Measurements from ENCODE around the gene PDIA3.
"Not testable (repeated sequence)": the region's sequence is repeated elsewhere in the genome, so short reads cannot be mapped to it uniquely, and the experiment has no call there.

The PDIA3 gene

DNA sequence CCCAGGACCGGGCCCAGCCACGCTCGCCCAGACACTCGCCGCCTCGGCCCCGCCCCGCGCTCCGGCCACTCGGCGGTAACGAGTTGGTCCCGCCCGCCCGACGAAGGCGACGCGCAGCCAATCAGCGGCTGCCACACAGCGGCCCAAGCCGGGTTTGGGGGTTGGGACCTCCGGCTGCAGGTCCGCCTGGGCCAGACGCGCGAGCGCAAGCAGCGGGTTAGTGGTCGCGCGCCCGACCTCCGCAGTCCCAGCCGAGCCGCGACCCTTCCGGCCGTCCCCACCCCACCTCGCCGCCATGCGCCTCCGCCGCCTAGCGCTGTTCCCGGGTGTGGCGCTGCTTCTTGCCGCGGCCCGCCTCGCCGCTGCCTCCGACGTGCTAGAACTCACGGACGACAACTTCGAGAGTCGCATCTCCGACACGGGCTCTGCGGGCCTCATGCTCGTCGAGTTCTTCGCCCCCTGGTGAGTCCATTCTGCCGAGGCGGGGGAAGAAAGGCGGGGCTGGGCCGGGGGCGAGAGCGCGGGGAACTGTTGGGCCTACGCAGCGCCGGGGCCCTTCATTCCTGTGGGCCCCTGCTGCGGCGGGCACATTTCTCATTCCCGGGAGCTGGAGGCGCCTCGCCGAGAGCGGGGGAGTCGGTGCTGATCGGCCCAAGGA lies at the start of gene PDIA3:
TSS of gene PDIA3 (plus strand) at position 194 of the 658 bp plus-strand sequence. CDS start at position 296, 102 bp downstream.
- peak; percentile 89 for DNase-seq

DNA sequence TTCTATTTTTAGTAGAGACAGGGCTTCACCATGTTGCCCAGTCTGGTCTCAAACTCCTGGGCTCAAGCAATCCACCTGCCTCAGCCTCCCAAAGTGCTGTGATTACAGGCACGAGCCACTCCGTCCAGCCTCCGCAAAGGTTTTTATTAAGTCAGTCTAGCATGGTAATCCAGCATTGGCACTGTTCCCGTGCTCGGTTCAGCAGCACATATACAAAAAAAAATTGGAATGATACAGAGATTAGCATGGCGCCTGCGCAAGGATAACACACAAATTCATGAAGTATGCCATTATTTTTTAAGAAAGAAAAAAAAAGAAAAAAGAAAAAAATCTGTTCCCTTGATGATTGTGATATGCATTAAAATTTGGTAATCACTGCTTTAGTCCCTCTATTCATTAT lies 44.1 kb upstream of the PDIA3 start:
- no peak for DNase-seq

DNA sequence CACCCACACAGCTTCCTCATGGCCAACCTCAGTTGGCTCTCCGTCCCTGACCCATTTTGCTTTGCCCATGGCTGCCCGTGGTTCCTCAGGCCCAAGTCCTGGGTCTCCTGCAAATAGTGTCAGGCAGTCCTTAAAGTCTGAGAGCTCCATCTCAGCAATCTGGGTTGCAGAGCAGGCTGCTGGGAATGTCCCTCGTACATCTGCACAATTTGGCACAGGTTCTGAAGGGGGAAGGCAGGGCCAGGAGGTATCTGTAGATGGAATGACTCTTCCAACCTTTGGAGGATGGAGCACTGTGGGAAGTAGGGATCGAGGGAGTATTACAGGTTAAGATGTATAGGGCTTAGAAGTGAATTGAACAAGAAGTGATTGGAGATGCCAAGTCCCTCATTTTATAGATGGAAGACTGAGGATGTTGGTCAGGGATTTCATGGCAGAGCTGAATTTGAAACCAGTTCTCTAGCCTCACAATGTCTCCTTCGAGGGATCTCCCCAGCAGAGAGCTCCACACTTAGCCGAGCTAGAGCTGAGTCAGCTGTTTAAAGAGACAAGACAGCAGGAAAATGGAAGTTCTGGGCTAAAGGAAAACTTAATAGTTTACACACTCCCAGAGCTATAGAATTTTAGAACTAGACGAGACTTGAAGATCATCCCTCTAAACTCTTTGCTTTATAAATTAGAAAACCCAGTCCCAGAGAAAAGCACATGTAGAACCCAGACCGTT lies 43.4 kb upstream of the PDIA3 start:
- DNase-seq = no peak

DNA sequence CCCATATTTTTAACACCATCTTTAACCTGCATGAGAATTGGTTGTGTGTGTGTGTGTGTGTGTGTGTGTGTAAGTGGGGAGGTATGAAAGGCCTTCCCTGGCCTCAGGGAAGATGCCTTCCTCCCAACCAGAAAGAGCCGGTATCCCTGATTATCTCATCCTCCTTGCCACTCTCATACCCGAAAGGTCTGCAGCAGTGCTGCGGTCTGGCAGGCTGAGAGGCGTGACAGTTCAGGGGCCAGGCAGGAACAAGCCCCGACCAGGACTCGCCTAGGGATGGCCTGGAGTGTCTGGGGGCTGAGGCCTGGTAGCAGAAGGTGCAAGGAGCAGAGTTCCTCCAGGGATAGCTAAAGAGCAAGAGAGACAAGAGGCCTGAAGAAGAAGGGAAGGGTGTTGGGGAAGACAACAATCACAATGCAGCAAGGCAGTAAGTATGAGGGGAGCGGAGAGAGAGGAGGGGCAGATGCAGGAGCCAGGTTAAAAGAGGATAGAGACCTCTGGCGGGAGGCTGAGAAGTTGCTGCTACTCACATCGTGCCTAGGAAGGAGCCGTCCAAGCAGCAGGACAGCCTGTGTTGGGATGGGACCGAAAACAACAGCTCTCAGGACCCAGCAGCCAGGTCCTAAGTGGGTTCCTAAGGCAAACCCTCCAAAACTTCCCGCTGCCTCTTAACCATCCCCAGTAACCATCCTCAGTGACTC lies 35.7 kb upstream of the PDIA3 start:
- DNase-seq = not testable (repeated sequence)

DNA sequence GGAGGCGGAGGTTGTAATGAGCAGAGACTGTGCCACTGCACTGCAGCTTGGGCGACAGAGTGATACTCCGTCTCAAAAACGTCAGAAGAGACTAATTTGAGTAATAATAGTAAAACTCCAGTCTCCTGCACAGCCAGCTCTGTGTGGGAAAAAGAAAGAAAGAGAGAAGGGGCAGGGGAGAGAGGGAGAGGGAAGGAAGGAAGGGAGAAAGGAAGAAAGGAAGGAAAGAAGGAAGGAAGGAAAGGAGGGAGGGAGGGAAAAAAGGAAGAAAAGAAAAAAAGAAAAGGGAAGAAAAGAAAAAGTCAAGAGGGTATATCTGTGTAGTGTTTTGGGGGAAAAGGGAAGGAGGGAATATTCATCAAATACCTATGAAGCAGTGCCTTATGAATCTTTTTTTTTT lies 23.1 kb upstream of the PDIA3 start:
- no peak for DNase-seq

DNA sequence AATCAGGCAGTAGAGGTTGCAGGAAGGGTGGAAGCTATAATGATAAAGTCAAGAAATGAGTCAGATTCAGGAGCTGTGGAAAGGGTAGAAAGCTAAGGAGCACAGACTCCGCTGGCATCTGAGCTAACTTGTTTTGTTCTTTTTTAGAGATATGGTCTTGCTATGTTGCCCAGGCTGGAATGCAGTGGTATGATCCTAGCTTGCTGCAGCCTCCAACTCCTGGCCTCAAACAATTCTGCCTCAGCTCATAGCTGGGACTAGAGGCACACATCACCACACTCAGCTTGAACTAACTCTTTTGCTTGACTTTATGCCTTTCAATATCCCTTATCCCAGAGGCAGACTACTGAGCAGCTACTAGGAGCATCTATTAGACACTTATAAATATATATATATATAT lies 19.9 kb upstream of the PDIA3 start:
- DNase-seq = not testable (repeated sequence)

DNA sequence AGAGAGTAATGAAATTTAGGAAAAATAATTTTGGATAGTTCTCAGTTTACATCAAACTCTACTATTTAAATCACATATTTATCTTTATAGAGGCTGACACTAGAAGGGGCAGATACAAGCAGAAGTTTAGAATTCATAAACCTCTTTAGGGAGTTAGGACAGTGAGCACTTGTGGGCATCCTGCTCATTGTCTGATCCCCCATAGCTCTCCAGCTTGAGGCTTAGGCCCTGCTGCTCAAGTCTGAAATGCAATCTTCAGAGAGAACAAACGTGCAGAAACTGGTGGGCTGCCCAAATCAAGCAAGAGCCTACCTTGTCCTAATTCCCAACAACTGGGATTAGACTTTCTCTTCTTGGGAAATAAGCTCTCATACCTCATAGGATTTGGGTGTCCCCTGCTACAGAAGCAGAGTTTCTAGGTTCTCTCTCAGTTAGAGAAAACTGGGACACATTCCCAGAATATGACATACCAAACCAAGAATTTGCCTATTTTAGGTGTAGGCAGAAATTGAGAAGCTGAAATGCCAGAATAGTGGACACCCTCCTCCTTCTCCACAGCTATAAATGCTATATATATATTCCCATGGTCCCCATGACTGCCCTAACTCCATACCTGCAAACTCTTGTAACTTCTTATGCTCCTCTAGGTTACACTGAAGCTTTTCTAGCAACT lies 18.0 kb upstream of the PDIA3 start:
- DNase-seq = not testable (repeated sequence)

DNA sequence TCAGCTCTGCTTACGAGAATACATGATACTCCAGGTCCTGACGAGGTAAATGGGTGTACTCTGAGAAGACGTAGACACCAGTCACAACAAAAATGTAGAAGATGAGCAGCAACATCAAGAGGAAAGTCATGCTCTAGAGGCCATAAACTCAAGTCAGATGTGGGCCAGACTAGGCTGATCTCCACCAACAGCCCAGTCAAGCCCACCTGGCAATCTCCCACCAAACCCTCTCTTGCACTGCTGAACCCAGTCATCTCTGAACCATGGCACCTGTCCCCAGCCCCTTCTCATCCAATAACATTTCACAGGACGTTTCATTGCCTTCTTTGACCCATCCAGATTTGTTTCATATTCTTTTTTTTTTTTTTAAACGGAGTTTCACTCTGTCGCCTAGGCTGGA lies 10.8 kb upstream of the PDIA3 start:
- no peak for DNase-seq

DNA sequence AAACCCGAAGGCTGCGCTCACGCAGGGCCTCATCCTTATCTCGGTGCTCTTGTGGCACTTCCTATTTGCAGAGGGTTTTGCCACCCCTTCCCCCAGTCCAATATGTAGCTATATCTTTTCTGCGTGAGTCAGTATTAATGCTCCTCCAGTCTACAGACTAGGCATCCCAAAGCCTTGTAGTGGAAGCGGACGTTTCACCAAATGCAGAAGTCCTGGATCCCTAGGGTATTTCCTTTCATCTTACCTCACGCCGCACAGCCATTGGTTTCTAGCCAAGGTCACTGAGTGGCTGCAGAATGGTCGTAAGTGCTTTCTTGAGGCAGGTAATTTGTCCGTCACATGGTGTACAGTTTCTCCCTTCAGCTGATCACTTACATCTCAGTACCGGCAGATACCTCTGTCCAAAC lies 668 bp downstream of the PDIA3 start:
- peak; percentile 38 for DNase-seq

DNA sequence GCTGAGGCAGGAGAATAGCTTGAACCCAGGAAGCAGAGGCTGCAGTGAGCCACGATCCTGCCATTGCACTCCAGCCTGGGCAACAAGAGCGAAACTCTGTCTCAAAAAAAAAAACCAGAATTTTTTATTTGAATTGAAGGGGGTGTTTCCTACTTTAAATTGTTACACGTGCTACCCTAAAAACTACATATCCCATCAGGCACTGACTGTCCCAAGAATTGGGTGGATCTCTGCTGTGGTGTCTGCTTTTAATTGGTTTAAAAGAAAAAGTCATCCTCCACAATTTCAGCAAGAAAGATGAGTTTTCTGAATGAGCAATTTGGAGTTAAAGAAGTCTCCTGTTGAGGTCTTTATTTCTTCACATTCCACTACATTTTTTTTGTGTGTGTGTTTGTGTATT lies 2.1 kb downstream of the PDIA3 start:
- peak; percentile 58 for DNase-seq

DNA sequence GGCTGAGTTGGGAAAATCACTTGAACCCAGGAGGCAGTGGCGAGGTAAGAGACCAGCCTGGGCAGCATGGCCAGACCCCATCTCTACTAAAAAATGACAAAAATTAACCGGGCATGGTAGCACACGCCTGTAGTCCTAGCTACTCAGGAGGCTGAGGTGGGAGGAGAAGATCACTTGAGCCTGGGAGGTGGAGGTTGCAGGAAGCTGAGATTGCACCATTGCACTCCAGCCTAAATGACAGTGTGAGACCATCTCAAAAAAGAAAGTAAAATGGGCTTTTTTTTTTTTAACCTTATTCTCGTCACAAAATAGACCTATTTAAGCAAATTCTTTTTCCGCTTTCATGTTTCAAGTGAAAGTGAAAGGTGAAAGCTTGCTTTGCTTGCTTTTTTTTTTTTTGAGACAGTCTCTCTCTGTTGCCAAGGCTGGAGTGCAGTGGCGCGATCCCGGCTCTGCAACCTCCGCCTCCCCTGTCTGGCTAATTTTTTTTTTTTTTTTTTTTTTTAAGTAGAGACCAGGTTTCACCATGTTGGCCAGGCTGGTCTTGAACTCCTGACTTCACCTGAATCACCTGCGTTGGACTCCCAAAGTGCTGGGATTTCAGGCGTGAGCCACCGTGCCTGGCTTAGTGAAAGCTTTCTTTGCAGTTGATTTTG lies 3.6 kb downstream of the PDIA3 start:
- peak; percentile 75 for DNase-seq

DNA sequence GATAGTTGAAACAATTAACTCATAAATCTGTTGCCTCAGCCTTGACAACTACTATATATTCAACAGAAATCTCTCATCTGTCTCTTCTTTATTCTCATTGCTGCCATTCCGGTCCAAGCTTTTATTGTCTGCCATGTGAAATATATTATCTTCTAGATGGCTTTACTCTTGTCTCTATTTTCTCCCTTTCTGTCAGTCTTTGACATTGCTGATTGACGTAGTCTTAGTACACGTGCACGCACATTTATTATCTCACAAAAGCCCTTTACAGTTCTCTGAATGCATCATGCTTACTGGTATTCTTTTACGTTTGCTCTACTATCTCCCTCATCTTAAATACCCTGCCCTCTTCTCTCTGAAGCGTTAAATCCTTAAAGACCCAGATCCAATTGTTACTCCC lies 5.6 kb downstream of the PDIA3 start:
- no peak for DNase-seq

DNA sequence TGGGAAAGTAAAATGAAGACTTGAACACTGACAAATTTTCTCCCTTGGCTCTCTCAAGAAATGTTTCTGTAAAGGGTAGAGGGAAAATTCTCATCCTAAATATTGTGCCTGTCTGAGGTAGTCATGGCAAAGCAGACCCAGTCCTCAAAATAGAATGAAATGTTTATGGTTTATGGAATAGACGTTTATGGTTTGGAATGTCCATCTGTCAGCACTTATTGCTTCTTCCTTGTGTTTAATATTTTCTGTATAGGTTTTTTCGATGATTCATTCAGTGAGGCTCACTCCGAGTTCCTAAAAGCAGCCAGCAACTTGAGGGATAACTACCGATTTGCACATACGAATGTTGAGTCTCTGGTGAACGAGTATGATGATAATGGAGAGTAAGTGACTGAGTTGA lies 16.6 kb downstream of the PDIA3 start:
- DNase-seq = no peak

DNA sequence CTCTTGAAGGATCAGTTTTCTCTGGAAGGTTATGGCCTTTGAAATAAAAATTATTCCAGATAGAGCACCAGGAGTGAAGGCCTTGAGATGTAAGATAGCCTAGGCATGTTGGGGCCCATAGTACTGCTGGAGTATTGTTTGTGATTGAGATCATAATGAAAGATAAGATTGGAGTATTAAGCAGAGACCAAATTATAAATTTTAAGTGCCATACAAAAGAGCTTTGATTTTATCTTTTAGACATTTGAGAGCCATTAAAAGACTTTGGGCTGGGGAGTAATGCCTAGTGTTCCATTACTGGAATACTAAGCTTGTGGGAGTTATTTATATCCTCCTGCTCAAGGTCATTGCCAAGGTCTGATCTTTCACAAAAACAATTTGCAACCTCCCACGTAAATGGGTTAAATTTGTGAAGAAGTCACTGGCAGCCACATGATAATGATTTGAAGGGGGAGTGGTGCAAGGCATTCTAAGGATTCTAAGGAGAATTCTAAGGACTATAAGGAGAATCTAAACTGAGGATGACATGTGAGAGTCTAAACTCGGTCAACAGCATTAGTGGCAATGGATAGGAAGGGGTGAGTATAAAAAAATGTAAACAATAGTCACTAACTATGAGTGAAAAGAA lies 17.7 kb downstream of the PDIA3 start:
- DNase-seq = no peak

DNA sequence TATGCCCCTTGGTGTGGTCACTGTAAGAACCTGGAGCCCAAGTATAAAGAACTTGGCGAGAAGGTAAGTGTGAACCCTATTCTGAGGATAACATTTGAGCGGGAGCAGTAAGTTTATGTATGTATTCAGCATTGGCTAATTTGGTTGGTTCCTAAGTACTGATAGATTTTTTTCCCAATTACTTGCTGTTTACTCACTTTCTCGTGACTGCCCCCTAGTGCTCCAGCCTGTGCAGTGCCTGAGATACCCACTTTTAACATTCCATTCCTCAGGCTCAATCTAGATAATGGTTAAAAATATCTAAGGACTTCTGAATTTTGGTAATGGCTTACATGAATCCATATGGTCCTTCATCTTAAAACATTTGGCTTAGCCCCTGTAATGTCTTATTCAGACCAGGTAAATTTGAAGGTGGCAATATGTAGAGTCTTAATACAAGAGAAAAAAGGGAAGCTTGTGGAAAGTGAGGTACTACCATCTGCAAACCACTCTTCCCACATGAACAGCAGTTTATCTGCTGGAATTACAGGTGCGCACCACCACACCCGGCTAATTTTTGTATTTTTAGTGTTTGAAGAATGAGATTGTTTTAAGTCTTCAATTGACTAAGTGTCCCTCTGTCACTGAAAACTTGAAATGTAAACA lies 23.5 kb downstream of the PDIA3 start:
- peak; percentile 69 for DNase-seq

DNA sequence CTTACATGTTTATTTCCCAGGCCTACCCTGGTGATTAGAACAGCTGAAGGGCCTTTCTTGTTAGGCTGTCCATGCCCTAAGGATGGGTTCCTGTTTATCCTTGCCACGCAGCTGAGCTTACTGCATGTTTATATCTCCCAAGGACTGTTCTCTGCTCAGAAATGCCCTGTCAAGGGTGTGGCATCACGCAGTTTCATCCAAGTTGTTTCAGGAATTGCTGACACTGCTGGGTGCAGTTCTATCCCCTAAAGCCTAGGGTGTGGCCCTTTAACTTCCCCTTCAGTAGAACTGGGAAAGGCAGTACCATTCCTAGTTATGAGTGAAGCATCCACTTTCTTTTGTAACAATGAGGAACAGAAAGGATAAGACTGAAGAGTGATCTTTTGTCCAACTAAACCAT lies 25.6 kb downstream of the PDIA3 start:
- no peak for DNase-seq

DNA sequence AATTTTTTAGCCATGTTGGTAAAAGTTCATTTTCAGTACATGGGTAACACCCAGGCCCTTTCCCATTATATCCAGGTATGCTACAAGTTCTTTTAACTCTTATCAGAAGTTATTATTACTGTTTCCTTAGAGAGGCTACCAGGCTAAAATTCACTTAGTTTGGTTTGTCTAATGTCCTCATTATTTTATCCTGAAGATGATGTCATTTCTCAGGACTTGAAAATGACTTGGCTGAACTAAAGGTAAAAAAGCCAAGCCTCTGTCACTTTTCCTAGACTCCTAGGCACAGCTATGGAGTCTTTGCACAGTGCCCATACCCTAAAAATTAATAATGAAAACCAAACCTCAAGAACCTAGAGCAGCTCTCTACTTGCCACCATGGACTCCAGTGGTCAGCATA lies 26.4 kb downstream of the PDIA3 start:
- DNase-seq = no peak

DNA sequence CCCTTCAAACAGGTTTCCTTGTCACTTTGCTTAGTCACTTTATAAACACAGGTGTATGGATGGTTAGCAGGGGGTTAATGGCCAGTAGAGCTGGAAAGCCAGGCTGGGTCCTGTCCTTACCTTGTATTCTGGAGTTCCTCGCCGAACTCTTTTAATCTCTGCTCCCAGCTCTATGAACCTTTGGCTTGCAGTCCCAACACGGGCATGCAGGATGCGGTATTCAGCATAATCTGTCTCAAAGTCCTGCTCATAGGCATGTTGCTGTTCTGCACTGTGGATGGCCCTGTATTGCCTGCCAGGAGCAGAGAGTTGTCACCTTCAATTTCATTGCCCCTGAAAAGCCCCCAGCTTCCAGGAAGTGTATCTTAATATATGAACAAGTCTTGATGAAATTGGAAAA lies 27.8 kb downstream of the PDIA3 start:
- no peak for DNase-seq

DNA sequence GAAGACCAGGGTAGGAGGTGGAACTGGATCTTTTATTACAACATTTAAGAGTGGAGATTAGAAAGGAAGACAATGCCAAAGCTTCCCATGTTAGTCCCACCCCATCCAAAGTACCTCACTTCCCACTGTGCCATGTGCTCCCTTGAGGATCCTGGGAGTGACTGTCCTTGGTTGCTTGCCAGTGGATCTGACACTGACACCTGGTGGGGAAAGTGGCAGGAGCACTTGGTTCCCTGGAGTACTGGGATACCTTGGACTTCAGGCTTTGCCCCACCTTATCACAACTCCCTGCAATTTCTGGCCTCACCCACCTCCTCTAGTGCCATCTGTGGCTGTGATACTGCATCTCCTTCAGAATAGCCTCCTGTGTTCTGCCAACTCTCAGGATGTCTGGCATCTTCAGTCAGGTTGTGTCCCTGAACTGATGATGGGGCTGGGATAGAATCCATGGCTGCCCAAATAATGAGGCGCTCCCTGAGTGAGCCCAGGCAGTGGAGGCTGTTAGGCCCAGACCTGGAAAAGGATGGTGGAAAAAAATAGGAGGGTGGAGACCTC lies 29.2 kb downstream of the PDIA3 start:
- no peak for DNase-seq

DNA sequence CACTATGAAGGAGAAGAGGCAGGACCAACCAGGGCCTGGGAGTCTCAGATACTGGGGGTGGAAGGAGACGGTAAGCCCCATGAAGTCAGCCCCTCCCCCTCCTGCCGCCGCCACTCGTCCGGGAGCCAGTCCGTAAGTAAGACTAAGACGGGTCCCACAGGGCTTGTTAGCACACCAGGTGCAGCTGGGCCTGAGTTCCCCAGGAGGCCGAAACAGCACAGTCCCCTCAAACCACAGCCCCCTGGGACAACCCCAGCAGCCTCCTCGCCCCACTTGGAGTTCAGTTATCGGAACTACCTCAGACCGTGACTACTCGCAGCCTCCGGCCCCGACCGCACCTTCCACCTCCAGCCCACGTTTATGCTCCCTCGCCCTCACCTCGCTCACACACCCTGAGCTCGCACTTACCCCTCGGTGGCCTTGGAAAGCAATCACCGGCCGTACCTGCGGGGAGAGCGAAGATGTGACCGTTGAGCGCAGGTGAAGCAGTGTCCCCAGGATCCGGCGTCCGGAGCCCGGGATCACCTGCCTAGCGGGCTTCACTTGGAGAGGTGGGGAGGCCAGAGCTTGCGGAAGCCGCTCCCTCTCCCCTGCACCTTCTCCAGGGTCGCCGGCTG lies 30.0 kb downstream of the PDIA3 start:
- DNase-seq = peak; percentile 34

DNA sequence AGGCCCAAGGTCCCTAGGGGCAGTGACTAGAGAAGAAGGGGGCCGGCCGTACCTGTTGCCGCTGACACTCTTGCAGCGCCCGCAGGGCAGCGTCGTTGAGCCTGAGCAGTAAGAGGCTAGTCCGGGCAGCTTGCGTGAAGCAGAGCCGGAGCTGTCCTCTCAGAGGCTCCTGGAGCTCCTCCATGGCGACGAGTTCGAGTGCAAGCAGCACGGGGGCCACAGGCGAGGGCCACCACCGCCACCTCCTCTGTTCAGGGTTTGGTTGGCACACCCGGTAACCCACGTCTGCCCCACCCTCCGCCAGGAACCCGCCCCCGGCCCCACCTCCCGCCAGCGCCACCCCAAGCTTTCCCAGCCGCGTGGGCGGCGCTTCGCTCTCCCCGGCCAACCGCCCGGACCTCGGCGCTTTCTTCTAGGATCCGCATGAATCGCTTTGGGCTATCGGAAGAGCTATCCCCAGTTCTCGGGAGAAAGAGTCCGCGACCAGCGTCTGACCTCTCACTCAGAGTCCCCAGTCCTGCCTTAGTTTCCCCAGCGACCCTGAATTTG lies 30.6 kb downstream of the PDIA3 start, which contains the start of gene ELL3:
TSS of gene ELL3 (minus strand) at position 249 of the 549 bp plus-strand sequence. CDS start at position 184, 65 bp downstream.
- DNase-seq = peak; percentile 80
